ENCODE measurements around the gene ACAP3.

GRCh38 chr1:1267488-1268283 is 40.0 kb downstream of the ACAP3 start:
- TF ChIP-seq POLR2AphosphoS5 (IDR thresholded peaks at IDR 0.05; ENCODE audit: borderline replicate concordance, low read depth, low read length) (no peak), FOXP2 (optimal IDR thresholded peaks at IDR 0.05; ENCODE audit: control extremely low read depth, extremely low read length, insufficient read depth) (no peak), EZH2 (IDR thresholded peaks at IDR 0.05) (no peak)
